Measurements from ENCODE around the gene LRP3. TPM values are rescaled to one million over a fixed set of nuclear protein-coding genes. Genes with fewer than 3 reads are reported as not detected.

LRP3 gene
- total and polyA plus RNA-seq, 2 of the 13 experiments (the other 11 are each of a cell fraction or from before 2014, with no cell fraction given) = 17.6 to 51.6 TPM

- no peak for TF ChIP-seq ZNF784 (CRISPR knock-in tag; IDR thresholded peaks at IDR 0.05; ENCODE audit: borderline replicate concordance)
- no peak for TF ChIP-seq MEIS2 (CRISPR knock-in tag; IDR thresholded peaks at IDR 0.05)
- no peak for TF ChIP-seq AHDC1 (CRISPR knock-in tag; IDR thresholded peaks at IDR 0.05; ENCODE audit: borderline replicate concordance)
- TF ChIP-seq ZBTB25 (CRISPR knock-in tag; IDR thresholded peaks at IDR 0.05) = no peak
- no peak for TF ChIP-seq POLR2AphosphoS5 (IDR thresholded peaks at IDR 0.05; ENCODE audit: low read depth, low read length)
Observed at GRCh38 chr19:33167438-33167837, 26.7 kb upstream of the LRP3 start (continued).

DNA sequence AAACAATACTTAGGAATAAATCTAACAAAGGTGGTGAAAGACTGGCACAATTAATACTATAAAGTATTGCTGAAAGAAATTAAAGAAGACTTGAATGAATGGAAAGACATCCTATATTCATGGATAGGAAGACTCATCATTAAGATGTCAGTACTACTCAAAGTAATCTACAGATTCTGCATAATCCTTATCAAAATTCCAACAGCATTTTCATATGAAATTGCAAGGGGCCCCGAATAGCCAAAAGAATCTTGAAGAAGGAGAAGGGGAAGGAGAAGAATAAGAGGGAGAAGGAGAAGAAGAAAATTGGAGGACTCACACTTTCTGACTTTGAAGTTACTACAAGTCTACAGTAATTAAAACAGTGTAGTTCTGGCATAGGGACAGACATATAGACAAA is 25.6 kb upstream of the LRP3 start:
- CTCF ChIA-PET (ENCODE audit: low intra/inter-chr PET ratio, low total read pairs) = no interaction called here
- 92% methylated on average over 1 of the region's 1 CpG for WGBS (ENCODE audit: low lambda C conversion rate)
- H3K9me3 ChIP-seq (ENCODE audit: low read length) = peaks cover 8% of the 10 kb centered on the region

More for the DNA sequence above, 25.6 kb upstream of the LRP3 start:
- ATAC-seq = no peak
- Histone ChIP-seq H2AFZ (ENCODE audit: low read length) (no peak overlapping the region), H4K20me1 (ENCODE audit: insufficient read depth, low read length) (no peaks in the 10 kb centered on the region), H3K36me3 (replicated peaks in 1 of 2; ENCODE audit: control insufficient read depth in 1 of 2, insufficient read depth in 2 of 2, low read length in 2 of 2) (no peaks in the 10 kb centered on the region), H3K4me3 (replicated peaks in 1 of 3; ENCODE audit: insufficient read depth in 1 of 3, low read depth in 2 of 3, low read length in 3 of 3) (no peak overlapping the region), H3K4me1 (ENCODE audit: insufficient read depth, low read length) (peaks cover 23% of the 10 kb centered on the region), H3K27ac (ENCODE audit: extremely low read length, insufficient read depth, low read length) (no peak overlapping the region), H3K4me2 (ENCODE audit: low read depth, low read length) (no peak overlapping the region), H3K9ac (ENCODE audit: insufficient read depth, low read depth, low read length) (no peak overlapping the region), H3K79me2 (ENCODE audit: insufficient read depth, low read length) (no peaks in the 10 kb centered on the region), H3K27me3 (ENCODE audit: control insufficient read depth in 1 of 2, insufficient read depth in 2 of 2, low read length in 2 of 2) (no peaks in the 10 kb centered on the region)
- TF ChIP-seq, protein P1, sequence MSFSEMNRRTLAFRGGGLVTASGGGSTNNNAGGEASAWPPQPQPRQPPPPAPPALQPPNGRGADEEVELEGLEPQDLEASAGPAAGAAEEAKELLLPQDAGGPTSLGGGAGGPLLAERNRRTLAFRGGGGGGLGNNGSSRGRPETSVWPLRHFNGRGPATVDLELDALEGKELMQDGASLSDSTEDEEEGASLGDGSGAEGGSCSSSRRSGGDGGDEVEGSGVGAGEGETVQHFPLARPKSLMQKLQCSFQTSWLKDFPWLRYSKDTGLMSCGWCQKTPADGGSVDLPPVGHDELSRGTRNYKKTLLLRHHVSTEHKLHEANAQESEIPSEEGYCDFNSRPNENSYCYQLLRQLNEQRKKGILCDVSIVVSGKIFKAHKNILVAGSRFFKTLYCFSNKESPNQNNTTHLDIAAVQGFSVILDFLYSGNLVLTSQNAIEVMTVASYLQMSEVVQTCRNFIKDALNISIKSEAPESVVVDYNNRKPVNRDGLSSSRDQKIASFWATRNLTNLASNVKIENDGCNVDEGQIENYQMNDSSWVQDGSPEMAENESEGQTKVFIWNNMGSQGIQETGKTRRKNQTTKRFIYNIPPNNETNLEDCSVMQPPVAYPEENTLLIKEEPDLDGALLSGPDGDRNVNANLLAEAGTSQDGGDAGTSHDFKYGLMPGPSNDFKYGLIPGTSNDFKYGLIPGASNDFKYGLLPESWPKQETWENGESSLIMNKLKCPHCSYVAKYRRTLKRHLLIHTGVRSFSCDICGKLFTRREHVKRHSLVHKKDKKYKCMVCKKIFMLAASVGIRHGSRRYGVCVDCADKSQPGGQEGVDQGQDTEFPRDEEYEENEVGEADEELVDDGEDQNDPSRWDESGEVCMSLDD (CRISPR knock-in tag; IDR thresholded peaks at IDR 0.05; ENCODE audit: borderline replicate concordance) = no peak
- TF ChIP-seq POLR2A (IDR thresholded peaks at IDR 0.05; ENCODE audit: insufficient read depth in 1 of 2, low read depth in 2 of 2, low read length in 2 of 2) = no peak
- no peak for TF ChIP-seq BCL6 (CRISPR knock-in tag; IDR thresholded peaks at IDR 0.05)
- no peak for TF ChIP-seq ZSCAN9 (CRISPR knock-in tag; IDR thresholded peaks at IDR 0.05; ENCODE audit: borderline replicate concordance)
- DNase-seq (ENCODE audit: low spot score) = no peak
- POLR2A ChIA-PET = no interaction called here
- intact Hi-C loops (cut with micrococcal nuclease; ENCODE audit: unreplicated experiment) = no loop called here
- no peak for FAIRE-seq
- in situ Hi-C loops (cut with HindIII; ENCODE audit: extremely low pct_ligation_motif_present, low pct_unique_long_range_greater_than_20kb) = no loop called here
- no TSS peak for BruUV-seq (replicated peaks)
